Stimulated activated memory B cell treated with anti-CD40 and anti-IgM and Interleukin-4, amounts not matched to agents 10 μg/mL and 1 μg/mL and 100 μg/mL, for 72 hours (primary cell): ENCODE measurements around the gene ZNF324.
A peak's percentile ranks its signal among the peaks of the same experiment; 100 is the strongest.
"Not testable (repeated sequence)": the region's sequence is repeated elsewhere in the genome, so short reads cannot be mapped to it uniquely, and the experiment has no call there.

Source experiments
- ATAC-seq: fragments of 150-1000 bp; cut with Tn5 transposase; 2 replicates; pipeline ENCODE4 v1.10.0; 2021
- H3K27ac Mint-ChIP-seq: one replicate; pipeline ENCODE4 v1.8.0; 2022; ENCODE audit warnings: mild to moderate bottlenecking, mixed read lengths
- H3K27me3 Mint-ChIP-seq: one replicate; pipeline ENCODE4 v1.8.0; 2022; ENCODE audit warnings: mixed read lengths
- H3K36me3 Mint-ChIP-seq: one replicate; pipeline ENCODE4 v1.8.0; 2022; ENCODE audit warnings: mixed read lengths
- H3K4me1 Mint-ChIP-seq: one replicate; pipeline ENCODE4 v1.8.0; 2022; ENCODE audit warnings: mixed read lengths
- H3K4me3 Mint-ChIP-seq: one replicate; pipeline ENCODE4 v1.8.0; 2022; ENCODE audit warnings: mild to moderate bottlenecking, moderate library complexity, mixed read lengths
- H3K9me3 Mint-ChIP-seq: one replicate; pipeline ENCODE4 v1.8.0; 2022; ENCODE audit warnings: mixed read lengths

Gene ZNF324

GRCh38 chr19:58466760-58467589 is at the start of gene ZNF324:
Gene ZNF324 (plus strand): TSS chr19:58467080. CDS start chr19:58469186, 2,106 bp downstream.
- peaks cover 28% of the 10 kb centered on the region for H3K36me3 Mint-ChIP-seq
- H3K4me3 Mint-ChIP-seq, result peak within 1 kb of the TSS; percentile 93
- H3K27ac Mint-ChIP-seq, result peak within 1 kb of the TSS; percentile 87
- H3K27me3 Mint-ChIP-seq, result no peaks in the 10 kb centered on the region
- peaks cover 22% of the 10 kb centered on the region for H3K4me1 Mint-ChIP-seq
- H3K9me3 Mint-ChIP-seq, result no peaks in the 10 kb centered on the region
- peak; percentile 98 for ATAC-seq

- Mint-ChIP-seq H3K27ac (no peak overlapping the region), H3K4me1 (no peaks in the 10 kb centered on the region), H3K9me3 (peaks cover 31% of the 10 kb centered on the region), H3K36me3 (peaks cover 28% of the 10 kb centered on the region), H3K27me3 (no peaks in the 10 kb centered on the region), H3K4me3 (no peak overlapping the region)
- no peak for ATAC-seq
Measured at GRCh38 chr19:58428617-58429016, 38.3 kb upstream of the ZNF324 start.

- Mint-ChIP-seq H3K9me3 (peaks cover 26% of the 10 kb centered on the region), H3K27me3 (no peaks in the 10 kb centered on the region), H3K36me3 (peaks cover 39% of the 10 kb centered on the region), H3K4me3 (no peak overlapping the region), H3K27ac (no peak overlapping the region), H3K4me1 (no peaks in the 10 kb centered on the region)
- ATAC-seq, result no peak
Measured at GRCh38 chr19:58429745-58430144, 37.1 kb upstream of the ZNF324 start.

DNA sequence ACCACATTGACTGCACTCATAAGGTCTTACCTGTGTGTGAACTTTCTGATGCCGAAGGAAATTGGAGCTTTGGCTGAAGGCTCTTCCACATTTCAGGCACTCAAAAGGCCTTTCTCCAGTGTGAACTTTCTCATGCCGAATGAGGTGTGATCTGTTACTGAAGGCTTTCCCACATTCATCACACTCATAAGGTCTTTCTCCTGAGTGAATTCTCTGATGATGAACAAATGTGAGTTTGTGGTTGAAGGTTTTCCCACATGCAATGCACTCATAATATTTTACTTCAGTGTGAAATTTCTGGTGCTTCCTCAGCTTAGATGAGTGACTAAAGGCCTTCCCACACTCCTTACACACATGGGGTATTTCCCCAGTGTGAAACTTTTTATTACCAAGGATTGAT is 32.7 kb upstream of the ZNF324 start:
- no peak overlapping the region for H3K27ac Mint-ChIP-seq
- no peak for ATAC-seq

GRCh38 chr19:58439576-58440554 is 27.0 kb upstream of the ZNF324 start, which contains the start of gene ZNF132:
Gene ZNF132 (minus strand): TSS chr19:58440153. CDS start chr19:58439821, 332 bp downstream.
- ATAC-seq, result peak; percentile 100
- H3K4me3 Mint-ChIP-seq, result peak within 1 kb of the TSS; percentile 96
- H3K27me3 Mint-ChIP-seq, result no peaks in the 10 kb centered on the region
- peak within 1 kb of the TSS; percentile 89 for H3K27ac Mint-ChIP-seq
- peaks cover 40% of the 10 kb centered on the region for H3K9me3 Mint-ChIP-seq
- peaks cover 62% of the 10 kb centered on the region for H3K36me3 Mint-ChIP-seq
- peaks cover 41% of the 10 kb centered on the region for H3K4me1 Mint-ChIP-seq

More for the DNA sequence above, 32.7 kb upstream of the ZNF324 start:
- no peak overlapping the region for H3K4me3 Mint-ChIP-seq
- H3K4me1 Mint-ChIP-seq, result peaks cover 18% of the 10 kb centered on the region
- H3K9me3 Mint-ChIP-seq, result peaks cover 40% of the 10 kb centered on the region
- peaks cover 77% of the 10 kb centered on the region for H3K36me3 Mint-ChIP-seq
- H3K27me3 Mint-ChIP-seq, result no peaks in the 10 kb centered on the region

DNA sequence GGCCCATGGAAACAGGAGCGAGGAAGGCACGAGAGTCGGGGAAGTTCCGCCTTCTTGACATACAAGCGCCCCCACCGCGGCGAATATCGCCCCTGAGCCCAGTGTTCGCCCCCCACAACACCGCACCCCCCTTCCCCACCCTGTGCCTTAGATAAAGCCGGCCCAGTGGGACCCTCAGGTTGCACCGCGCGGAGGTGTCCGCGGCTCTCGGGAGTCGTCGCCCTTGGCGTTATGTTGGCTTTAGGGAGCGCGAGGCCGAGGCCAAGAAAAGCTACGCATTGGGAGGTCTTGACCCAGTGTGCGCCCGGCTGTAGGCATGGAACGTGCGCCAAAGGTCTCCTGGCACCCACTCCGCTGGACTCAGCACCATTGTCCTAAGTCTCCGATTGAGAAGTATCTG is 26.3 kb upstream of the ZNF324 start:
- Mint-ChIP-seq H3K27ac (peak overlapping the region; percentile 89), H3K36me3 (peaks cover 55% of the 10 kb centered on the region), H3K9me3 (peaks cover 36% of the 10 kb centered on the region), H3K4me1 (peaks cover 41% of the 10 kb centered on the region), H3K4me3 (peak overlapping the region; percentile 96), H3K27me3 (no peaks in the 10 kb centered on the region)
- no peak for ATAC-seq

- H3K4me3 Mint-ChIP-seq, H3K27ac Mint-ChIP-seq, ATAC-seq: not testable (repeated sequence)
- Mint-ChIP-seq H3K36me3 (peaks cover 40% of the 10 kb centered on the region), H3K27me3 (peaks cover 17% of the 10 kb centered on the region), H3K4me1 (peaks cover 33% of the 10 kb centered on the region), H3K9me3 (peaks cover 25% of the 10 kb centered on the region)
Measured at GRCh38 chr19:58442986-58443385, 23.9 kb upstream of the ZNF324 start.

DNA sequence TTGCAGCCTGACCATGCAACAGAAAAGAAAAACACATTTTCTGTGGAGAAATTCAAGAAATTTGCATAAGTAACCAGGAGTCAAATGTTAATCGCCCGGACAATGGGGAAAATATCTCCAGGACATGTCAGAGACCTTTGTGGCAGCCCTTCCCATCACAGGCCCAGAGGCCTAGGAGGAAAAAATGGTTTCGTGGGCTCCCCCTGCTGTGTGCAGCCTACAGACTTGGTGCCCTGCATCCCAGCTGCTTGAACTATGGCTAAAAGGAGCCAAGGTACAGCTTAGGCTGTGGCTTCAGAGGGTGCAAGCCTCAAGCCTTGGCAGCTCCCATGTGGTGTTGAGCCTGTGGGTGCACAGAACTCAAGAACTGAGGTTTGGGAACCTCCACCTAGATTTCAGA is 18.0 kb upstream of the ZNF324 start:
- ATAC-seq, H3K4me3 Mint-ChIP-seq, H3K9me3 Mint-ChIP-seq, H3K27ac Mint-ChIP-seq: not testable (repeated sequence)
- Mint-ChIP-seq H3K27me3 (peaks cover 23% of the 10 kb centered on the region), H3K36me3 (peaks cover 14% of the 10 kb centered on the region), H3K4me1 (peaks cover 26% of the 10 kb centered on the region)

DNA sequence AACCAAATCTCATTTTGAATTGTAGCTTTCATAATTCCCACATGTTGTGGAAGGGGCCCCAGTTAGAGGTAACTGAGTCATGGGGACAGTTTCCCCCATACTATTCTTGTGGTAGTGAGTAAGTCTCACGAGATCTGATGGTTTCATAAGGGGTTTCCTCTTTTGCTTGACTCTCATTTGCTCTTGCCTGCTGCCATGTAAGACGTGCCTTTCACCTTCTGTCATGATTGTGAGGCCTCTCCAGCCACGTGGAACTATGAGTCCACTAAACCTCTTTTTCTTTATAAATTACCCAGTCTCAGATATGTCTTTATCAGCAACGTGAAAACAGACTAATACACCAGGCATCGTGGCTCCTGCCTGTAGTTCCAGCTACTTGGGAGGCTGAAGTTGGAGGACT is 16.9 kb upstream of the ZNF324 start:
- not testable (repeated sequence) for H3K9me3 Mint-ChIP-seq, H3K27ac Mint-ChIP-seq, H3K4me3 Mint-ChIP-seq, ATAC-seq
- Mint-ChIP-seq H3K36me3 (peaks cover 26% of the 10 kb centered on the region), H3K4me1 (peaks cover 26% of the 10 kb centered on the region), H3K27me3 (peaks cover 23% of the 10 kb centered on the region)

GRCh38 chr19:58450856-58451357 is 16.0 kb upstream of the ZNF324 start:
- H3K4me1 Mint-ChIP-seq, result peaks cover 26% of the 10 kb centered on the region
- peak overlapping the region; percentile 93 for H3K4me3 Mint-ChIP-seq
- ATAC-seq, result peak; percentile 2
- H3K9me3 Mint-ChIP-seq, result peaks cover 9% of the 10 kb centered on the region
- H3K27ac Mint-ChIP-seq, result peak overlapping the region; percentile 74
- H3K36me3 Mint-ChIP-seq, result peaks cover 30% of the 10 kb centered on the region
- peaks cover 23% of the 10 kb centered on the region for H3K27me3 Mint-ChIP-seq

DNA sequence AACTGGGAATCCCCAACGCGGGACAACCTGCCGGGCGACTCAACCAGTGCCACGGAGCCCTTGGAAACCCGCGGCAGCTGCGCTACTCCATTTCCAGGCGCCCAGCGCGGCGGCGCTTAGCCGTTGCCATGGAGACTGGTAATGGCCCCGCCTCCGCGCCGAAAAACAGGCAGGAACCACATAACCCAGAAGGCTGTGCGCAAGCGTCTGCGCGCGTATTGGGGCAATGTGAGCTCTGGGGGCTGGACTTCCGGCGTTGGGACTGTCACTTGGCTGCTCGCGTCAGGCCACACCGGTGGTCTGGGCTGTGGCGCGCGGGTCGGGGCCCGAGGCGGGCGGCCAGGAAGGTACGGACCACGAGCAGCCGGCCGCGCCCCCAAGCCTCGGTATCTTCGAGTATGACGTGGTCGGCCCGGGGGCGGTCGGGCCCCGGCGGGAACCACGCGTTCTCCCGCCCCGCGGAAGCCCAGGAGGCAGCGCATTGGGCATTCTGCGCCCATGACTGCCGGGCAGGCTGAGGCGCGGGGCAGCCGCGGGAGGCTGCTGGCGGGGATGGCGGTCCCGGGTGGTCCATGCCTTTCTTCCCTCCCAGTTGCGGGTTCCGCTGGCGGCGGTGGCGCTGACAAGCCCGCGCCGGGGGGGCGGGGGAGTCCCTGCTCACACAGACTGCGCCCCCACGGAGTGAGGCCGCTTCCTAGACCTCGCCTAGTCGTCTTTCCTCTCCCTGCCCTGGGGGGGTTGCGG is 15.3 kb upstream of the ZNF324 start, which contains the start of gene ZNF324B:
ZNF324B (plus strand) TSS at position 265 of the 744 bp plus-strand sequence. CDS start 2,080 bp downstream, outside the sequence.
- peak; percentile 99 for ATAC-seq
- peaks cover 35% of the 10 kb centered on the region for H3K36me3 Mint-ChIP-seq
- H3K9me3 Mint-ChIP-seq, result peaks cover 9% of the 10 kb centered on the region
- H3K27ac Mint-ChIP-seq, result peak within 1 kb of the TSS; percentile 74
- H3K27me3 Mint-ChIP-seq, result peaks cover 20% of the 10 kb centered on the region
- peaks cover 26% of the 10 kb centered on the region for H3K4me1 Mint-ChIP-seq
- H3K4me3 Mint-ChIP-seq, result peak within 1 kb of the TSS; percentile 93

GRCh38 chr19:58453743-58454142 is 13.1 kb upstream of the ZNF324 start:
- Mint-ChIP-seq H3K4me3 (no peak overlapping the region), H3K9me3 (no peaks in the 10 kb centered on the region)
- ATAC-seq, result no peak

GRCh38 chr19:58455306-58455705 is 11.6 kb upstream of the ZNF324 start:
- ATAC-seq, result no peak
- H3K4me3 Mint-ChIP-seq, result no peak overlapping the region
- peaks cover 26% of the 10 kb centered on the region for H3K4me1 Mint-ChIP-seq
- H3K27ac Mint-ChIP-seq, result no peak overlapping the region
- H3K27me3 Mint-ChIP-seq, result no peaks in the 10 kb centered on the region
- peaks cover 43% of the 10 kb centered on the region for H3K36me3 Mint-ChIP-seq
- H3K9me3 Mint-ChIP-seq, result no peaks in the 10 kb centered on the region

More at GRCh38 chr19:58453743-58454142, 13.1 kb upstream of the ZNF324 start:
- H3K4me1 Mint-ChIP-seq, result peaks cover 26% of the 10 kb centered on the region
- H3K27ac Mint-ChIP-seq, result no peak overlapping the region
- peaks cover 37% of the 10 kb centered on the region for H3K36me3 Mint-ChIP-seq
- no peaks in the 10 kb centered on the region for H3K27me3 Mint-ChIP-seq

DNA sequence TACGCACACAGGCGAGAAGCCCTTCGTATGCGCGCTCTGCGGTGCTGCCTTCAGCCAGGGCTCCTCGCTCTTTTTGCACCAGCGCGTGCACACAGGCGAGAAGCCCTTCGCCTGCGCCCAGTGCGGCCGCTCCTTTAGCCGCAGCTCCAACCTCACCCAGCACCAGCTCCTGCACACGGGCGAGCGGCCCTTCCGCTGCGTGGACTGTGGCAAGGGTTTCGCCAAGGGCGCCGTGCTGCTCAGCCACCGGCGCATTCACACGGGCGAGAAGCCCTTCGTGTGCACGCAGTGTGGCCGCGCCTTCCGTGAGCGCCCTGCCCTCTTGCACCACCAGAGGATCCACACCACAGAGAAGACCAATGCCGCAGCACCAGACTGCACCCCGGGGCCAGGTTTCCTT is 10.8 kb upstream of the ZNF324 start:
- no peaks in the 10 kb centered on the region for H3K27me3 Mint-ChIP-seq

More for the DNA sequence above, 10.8 kb upstream of the ZNF324 start:
- Mint-ChIP-seq H3K9me3 (no peaks in the 10 kb centered on the region), H3K4me1 (peaks cover 19% of the 10 kb centered on the region), H3K36me3 (peaks cover 46% of the 10 kb centered on the region), H3K4me3 (no peak overlapping the region), H3K27ac (no peak overlapping the region)
- no peak for ATAC-seq
